WTC11 (cell line): ENCODE results near the gene FGF1. TPM values are rescaled to one million over a fixed set of nuclear protein-coding genes. Genes with fewer than 3 reads are reported as not detected.

Experiments
- ATAC-seq: fragments of 200-7000 bp; cut with Tn5 transposase; 2 replicates; pipeline ENCODE4 v1.10.0; 2021; ENCODE audit warnings: mild to moderate bottlenecking, moderate library complexity
- CTCF ChIA-PET: fragments of 300-600 bp; sonication (Branson Sonifier 250); formaldehyde crosslinking; loops from one replicate; lab custom pipeline; 2021; ENCODE audit warnings: antibody characterized with exemption; lab: Charles Lee
- POLR2A ChIA-PET: fragments of 350-600 bp; sonication (Branson Sonifier 250); formaldehyde crosslinking; loops from one replicate; lab custom pipeline; 2021; ENCODE audit warnings: antibody characterized with exemption; lab: Charles Lee
- DNase-seq: peaks from one replicate; pipeline ENCODE4 v3.0.0; 2021; ENCODE audit warnings: low spot score
- H3K27ac Mint-ChIP-seq: 2 replicates; pipeline ENCODE4 v1.8.0; 2021; ENCODE audit warnings: mixed read lengths
- H3K27me3 Mint-ChIP-seq: 2 replicates; pipeline ENCODE4 v1.8.0; 2021; ENCODE audit warnings: low read depth, mild to moderate bottlenecking, moderate library complexity, mixed read lengths
- H3K36me3 Mint-ChIP-seq: 2 replicates; pipeline ENCODE4 v1.8.0; 2021; ENCODE audit warnings: mixed read lengths
- H3K4me1 Mint-ChIP-seq: 2 replicates; pipeline ENCODE4 v1.8.0; 2022; ENCODE audit warnings: mixed read lengths
- H3K4me3 Mint-ChIP-seq: 2 replicates; pipeline ENCODE4 v1.8.0; 2021; ENCODE audit warnings: mild to moderate bottlenecking, moderate library complexity, mixed read lengths
- H3K9me3 Mint-ChIP-seq: 2 replicates; pipeline ENCODE4 v1.8.0; 2021; ENCODE audit warnings: mixed read lengths
- AR ChIP-seq: fragments of 250-450 bp; sonication (Bioruptor Pico); IDR thresholded peaks from 2 replicates; pipeline ENCODE4 v1.9.0; 2021; ENCODE audit warnings: mild to moderate bottlenecking
- EMX1 ChIP-seq: fragments of 250-450 bp; sonication (Bioruptor Pico); IDR thresholded peaks from 2 replicates; pipeline ENCODE4 v1.8.0; 2021; ENCODE audit warnings: mild to moderate bottlenecking
- ETV6 ChIP-seq: sonication (generic); formaldehyde crosslinking; IDR thresholded peaks from 2 replicates; pipeline ENCODE4 v1.8.1; 2022; ENCODE audit warnings: mild to moderate bottlenecking, missing genetic modification reagents
- FOXP1 ChIP-seq: sonication (generic); formaldehyde crosslinking; IDR thresholded peaks from 2 replicates; pipeline ENCODE4 v1.8.0; 2022; ENCODE audit warnings: missing genetic modification reagents, mild to moderate bottlenecking, moderate library complexity, borderline replicate concordance
- GTF2I ChIP-seq: fragments of 250-450 bp; sonication (Bioruptor Pico); conservative IDR thresholded peaks from 2 replicates; pipeline ENCODE4 v1.4.0; 2021; ENCODE audit warnings: mild to moderate bottlenecking
- HMGA2 ChIP-seq: fragments of 250-450 bp; sonication (Bioruptor Pico); IDR thresholded peaks from 2 replicates; pipeline ENCODE4 v1.4.0; 2021; ENCODE audit warnings: mild to moderate bottlenecking, moderate library complexity
- IRF1 ChIP-seq: sonication (generic); formaldehyde crosslinking; IDR thresholded peaks from 2 replicates; pipeline ENCODE4 v1.8.0; 2023; ENCODE audit warnings: missing genetic modification reagents
- MXD4 ChIP-seq: fragments of 250-450 bp; sonication (Bioruptor Pico); IDR thresholded peaks from 2 replicates; pipeline ENCODE4 v1.8.0; 2021; ENCODE audit warnings: mild to moderate bottlenecking, moderate library complexity, borderline replicate concordance
- NR1H2 ChIP-seq: sonication (generic); formaldehyde crosslinking; IDR thresholded peaks from 2 replicates; pipeline ENCODE4 v1.9.0; 2021; ENCODE audit warnings: mild to moderate bottlenecking, moderate library complexity, missing genetic modification reagents
- NR3C1 ChIP-seq: sonication (generic); formaldehyde crosslinking; conservative IDR thresholded peaks from 2 replicates; pipeline ENCODE4 v1.8.1; 2023; ENCODE audit warnings: low read depth, mild to moderate bottlenecking, missing genetic modification reagents
- OVOL2 ChIP-seq: fragments of 250-450 bp; sonication (Bioruptor Pico); IDR thresholded peaks from 2 replicates; pipeline ENCODE4 v1.9.0; 2021; ENCODE audit warnings: mild to moderate bottlenecking, borderline replicate concordance
- SMAD3 ChIP-seq: sonication (generic); formaldehyde crosslinking; IDR thresholded peaks from 2 replicates; pipeline ENCODE4 v1.8.0; 2022; ENCODE audit warnings: missing genetic modification reagents, mild to moderate bottlenecking, borderline replicate concordance
- STAT6 ChIP-seq: sonication (generic); formaldehyde crosslinking; conservative IDR thresholded peaks from 2 replicates; pipeline ENCODE4 v1.8.1; 2023; ENCODE audit warnings: mild to moderate bottlenecking, low read depth, missing genetic modification reagents, moderate library complexity
- TP53 ChIP-seq: sonication (generic); formaldehyde crosslinking; IDR thresholded peaks from 2 replicates; pipeline ENCODE4 v1.8.1; 2023; ENCODE audit warnings: mild to moderate bottlenecking, missing genetic modification reagents
- ZNF138 ChIP-seq: sonication (generic); formaldehyde crosslinking; conservative IDR thresholded peaks from 2 replicates; pipeline ENCODE4 v1.8.1; 2022; ENCODE audit warnings: mild to moderate bottlenecking, moderate library complexity, missing genetic modification reagents
- ZNF219 ChIP-seq: sonication (generic); formaldehyde crosslinking; IDR thresholded peaks from 2 replicates; pipeline ENCODE4 v1.8.0; 2023; ENCODE audit warnings: missing genetic modification reagents, mild to moderate bottlenecking, borderline replicate concordance
- ZNF317 ChIP-seq: sonication (generic); formaldehyde crosslinking; IDR thresholded peaks from 2 replicates; pipeline ENCODE4 v1.8.1; 2023; ENCODE audit warnings: low read depth, mild to moderate bottlenecking, moderate library complexity, missing genetic modification reagents, borderline replicate concordance
- ZNF396 ChIP-seq: fragments of 250-450 bp; sonication (Bioruptor Pico); IDR thresholded peaks from 2 replicates; pipeline ENCODE4 v1.8.0; 2021; ENCODE audit warnings: mild to moderate bottlenecking, moderate library complexity, borderline replicate concordance
- ZSCAN18 ChIP-seq: fragments of 250-450 bp; sonication (Bioruptor Pico); IDR thresholded peaks from 2 replicates; pipeline ENCODE4 v2.1.2; 2022; ENCODE audit warnings: mild to moderate bottlenecking, moderate library complexity
- total RNA-seq: library from RNA; stranded (reverse); gene quantifications from 3 replicates; pipeline ENCODE4 v1.2.3, GENCODE V29; 2021
- TF ChIP-seq, protein P1 (sequence below): sonication (generic); formaldehyde crosslinking; IDR thresholded peaks from 2 replicates; pipeline ENCODE4 v1.8.1; 2023; ENCODE audit warnings: mild to moderate bottlenecking, missing genetic modification reagents
- TF ChIP-seq, protein P2 (sequence below): sonication (generic); formaldehyde crosslinking; IDR thresholded peaks from 2 replicates; pipeline ENCODE4 v1.8.1; 2023; ENCODE audit warnings: mild to moderate bottlenecking, missing genetic modification reagents
- TF ChIP-seq, protein P3 (sequence below): sonication (generic); formaldehyde crosslinking; IDR thresholded peaks from 2 replicates; pipeline ENCODE4 v1.8.0; 2022; ENCODE audit warnings: mild to moderate bottlenecking, missing genetic modification reagents

The FGF1 gene
- total RNA-seq, 1 experiment from 2014 or later = 0.55 TPM

DNA sequence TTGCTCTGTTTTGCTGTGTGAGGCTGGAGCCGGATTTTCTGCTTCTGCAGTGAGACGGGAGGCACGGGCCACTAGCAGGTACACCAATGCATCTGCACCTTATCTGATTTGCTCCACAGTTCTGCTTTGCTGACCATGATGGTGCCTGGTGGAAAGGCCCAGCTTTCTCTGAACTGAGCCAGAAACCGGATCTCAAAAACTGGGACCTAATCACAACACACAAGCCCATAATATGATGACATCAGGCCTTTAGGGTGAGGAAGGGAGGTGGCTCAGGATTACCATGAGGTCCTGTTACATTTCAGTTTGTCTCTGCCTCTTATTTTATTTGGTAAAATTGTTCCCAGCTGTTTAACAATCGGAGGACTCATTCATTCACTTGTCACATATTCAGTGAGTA lies 49.8 kb downstream of the FGF1 start (continued):
- no peak for TF ChIP-seq ZNF219
- TF ChIP-seq MXD4 (CRISPR knock-in tag) = no peak
- TF ChIP-seq FOXP1 (CRISPR knock-in tag) = no peak
- TF ChIP-seq GTF2I (CRISPR knock-in tag) = no peak
- TF ChIP-seq AR (CRISPR knock-in tag) = no peak
- no peak for TF ChIP-seq EMX1 (CRISPR knock-in tag)
- TF ChIP-seq NR3C1 (CRISPR knock-in tag) = no peak
- no peak for TF ChIP-seq STAT6
- TF ChIP-seq ETV6 = no peak
- TF ChIP-seq, protein P1, sequence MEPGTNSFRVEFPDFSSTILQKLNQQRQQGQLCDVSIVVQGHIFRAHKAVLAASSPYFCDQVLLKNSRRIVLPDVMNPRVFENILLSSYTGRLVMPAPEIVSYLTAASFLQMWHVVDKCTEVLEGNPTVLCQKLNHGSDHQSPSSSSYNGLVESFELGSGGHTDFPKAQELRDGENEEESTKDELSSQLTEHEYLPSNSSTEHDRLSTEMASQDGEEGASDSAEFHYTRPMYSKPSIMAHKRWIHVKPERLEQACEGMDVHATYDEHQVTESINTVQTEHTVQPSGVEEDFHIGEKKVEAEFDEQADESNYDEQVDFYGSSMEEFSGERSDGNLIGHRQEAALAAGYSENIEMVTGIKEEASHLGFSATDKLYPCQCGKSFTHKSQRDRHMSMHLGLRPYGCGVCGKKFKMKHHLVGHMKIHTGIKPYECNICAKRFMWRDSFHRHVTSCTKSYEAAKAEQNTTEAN (CRISPR knock-in tag) = no peak
- TF ChIP-seq OVOL2 = no peak
- TF ChIP-seq IRF1 (CRISPR knock-in tag) = no peak

GRCh38 chr5:142634216-142635011 lies 51.5 kb downstream of the FGF1 start:
- H3K36me3 Mint-ChIP-seq = peaks cover 2% of the 10 kb centered on the region; the same call in 1 of the 2 replicates
- ATAC-seq = no peak
- CTCF ChIA-PET = interaction anchor here (0.7 to 2.2 kb wide), 5 partner anchors 21 to 369 kb away, joined by 3 to 8 read pairs (median 4); no protein-coding TSS in a partner anchor
- POLR2A ChIA-PET = interaction anchor here (0.7 kb wide), 1 partner anchor 182 kb away, joined by 5 read pairs; no protein-coding TSS in a partner anchor
- H3K27me3 Mint-ChIP-seq = no peaks in the 10 kb centered on the region; the same call in 1 of the 2 replicates
- no peaks in the 10 kb centered on the region for H3K4me1 Mint-ChIP-seq
- H3K9me3 Mint-ChIP-seq = peaks cover 8% of the 10 kb centered on the region
- H3K27ac Mint-ChIP-seq = no peak overlapping the region
- DNase-seq = no peak
- H3K4me3 Mint-ChIP-seq = no peak overlapping the region
- TF ChIP-seq GTF2I (CRISPR knock-in tag) (no peak), ZNF138 (CRISPR knock-in tag) (no peak), ETV6 (no peak), SMAD3 (CRISPR knock-in tag) (no peak), TP53 (CRISPR knock-in tag) (no peak), HMGA2 (CRISPR knock-in tag) (no peak), ZNF396 (CRISPR knock-in tag) (no peak), ZSCAN18 (CRISPR knock-in tag) (no peak), ZNF317 (CRISPR knock-in tag) (no peak), NR1H2 (CRISPR knock-in tag) (no peak)
- TF ChIP-seq, protein P2, sequence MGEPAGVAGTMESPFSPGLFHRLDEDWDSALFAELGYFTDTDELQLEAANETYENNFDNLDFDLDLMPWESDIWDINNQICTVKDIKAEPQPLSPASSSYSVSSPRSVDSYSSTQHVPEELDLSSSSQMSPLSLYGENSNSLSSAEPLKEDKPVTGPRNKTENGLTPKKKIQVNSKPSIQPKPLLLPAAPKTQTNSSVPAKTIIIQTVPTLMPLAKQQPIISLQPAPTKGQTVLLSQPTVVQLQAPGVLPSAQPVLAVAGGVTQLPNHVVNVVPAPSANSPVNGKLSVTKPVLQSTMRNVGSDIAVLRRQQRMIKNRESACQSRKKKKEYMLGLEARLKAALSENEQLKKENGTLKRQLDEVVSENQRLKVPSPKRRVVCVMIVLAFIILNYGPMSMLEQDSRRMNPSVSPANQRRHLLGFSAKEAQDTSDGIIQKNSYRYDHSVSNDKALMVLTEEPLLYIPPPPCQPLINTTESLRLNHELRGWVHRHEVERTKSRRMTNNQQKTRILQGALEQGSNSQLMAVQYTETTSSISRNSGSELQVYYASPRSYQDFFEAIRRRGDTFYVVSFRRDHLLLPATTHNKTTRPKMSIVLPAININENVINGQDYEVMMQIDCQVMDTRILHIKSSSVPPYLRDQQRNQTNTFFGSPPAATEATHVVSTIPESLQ (CRISPR knock-in tag) = no peak
- TF ChIP-seq, protein P3, sequence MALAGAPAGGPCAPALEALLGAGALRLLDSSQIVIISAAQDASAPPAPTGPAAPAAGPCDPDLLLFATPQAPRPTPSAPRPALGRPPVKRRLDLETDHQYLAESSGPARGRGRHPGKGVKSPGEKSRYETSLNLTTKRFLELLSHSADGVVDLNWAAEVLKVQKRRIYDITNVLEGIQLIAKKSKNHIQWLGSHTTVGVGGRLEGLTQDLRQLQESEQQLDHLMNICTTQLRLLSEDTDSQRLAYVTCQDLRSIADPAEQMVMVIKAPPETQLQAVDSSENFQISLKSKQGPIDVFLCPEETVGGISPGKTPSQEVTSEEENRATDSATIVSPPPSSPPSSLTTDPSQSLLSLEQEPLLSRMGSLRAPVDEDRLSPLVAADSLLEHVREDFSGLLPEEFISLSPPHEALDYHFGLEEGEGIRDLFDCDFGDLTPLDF (CRISPR knock-in tag) = no peak
